GM10248 (cell line): ENCODE data around the gene GABBR2.

Experiments
- CTCF ChIA-PET: fragments of 300-600 bp; sonication (Branson Sonifier 250); formaldehyde crosslinking; extraction: SDS; loops from one replicate; lab custom pipeline; 2021; ENCODE audit warnings: antibody characterized with exemption; lab: Yijun Ruan, JAX
- POLR2A ChIA-PET: fragments of 350-650 bp; sonication (Branson Sonifier 250); formaldehyde crosslinking; extraction: SDS; loops from one replicate; lab custom pipeline; 2020; ENCODE audit warnings: antibody characterized with exemption; lab: Yijun Ruan, JAX
- DNase-seq: peaks from one replicate; pipeline ENCODE4 v3.0.0; 2012; ENCODE audit errors: extremely low spot score
- TF ChIP-seq, protein P1 (sequence below): IDR thresholded peaks from 2 replicates; pipeline ENCODE4 v1.5.1; 2012; ENCODE audit warnings: mild to moderate bottlenecking, low read depth; ENCODE audit errors: extremely low read depth, missing control alignments, control extremely low read depth

Gene GABBR2

DNA sequence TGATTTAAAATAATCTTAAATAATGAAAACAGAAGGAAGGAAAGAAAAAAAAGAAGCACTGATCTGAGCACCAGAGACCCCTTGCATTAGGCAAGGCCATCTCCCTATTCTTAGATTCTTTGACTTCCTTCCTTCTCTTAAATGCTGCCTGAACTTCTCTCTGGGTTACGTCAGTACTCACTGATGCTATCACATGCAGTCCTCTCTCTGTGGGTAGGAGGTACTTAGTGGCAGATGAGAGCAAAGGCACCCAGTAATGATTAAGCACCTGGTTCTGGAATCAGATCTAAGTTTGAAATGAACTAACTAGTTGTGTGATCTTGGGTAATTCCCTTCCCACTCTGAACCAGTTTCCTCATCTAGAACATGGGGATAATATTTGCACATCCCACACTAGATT is 343.0 kb downstream of the GABBR2 start:
- POLR2A ChIA-PET: no interaction called here
- DNase-seq: peak; percentile 1
- TF ChIP-seq, protein P1, sequence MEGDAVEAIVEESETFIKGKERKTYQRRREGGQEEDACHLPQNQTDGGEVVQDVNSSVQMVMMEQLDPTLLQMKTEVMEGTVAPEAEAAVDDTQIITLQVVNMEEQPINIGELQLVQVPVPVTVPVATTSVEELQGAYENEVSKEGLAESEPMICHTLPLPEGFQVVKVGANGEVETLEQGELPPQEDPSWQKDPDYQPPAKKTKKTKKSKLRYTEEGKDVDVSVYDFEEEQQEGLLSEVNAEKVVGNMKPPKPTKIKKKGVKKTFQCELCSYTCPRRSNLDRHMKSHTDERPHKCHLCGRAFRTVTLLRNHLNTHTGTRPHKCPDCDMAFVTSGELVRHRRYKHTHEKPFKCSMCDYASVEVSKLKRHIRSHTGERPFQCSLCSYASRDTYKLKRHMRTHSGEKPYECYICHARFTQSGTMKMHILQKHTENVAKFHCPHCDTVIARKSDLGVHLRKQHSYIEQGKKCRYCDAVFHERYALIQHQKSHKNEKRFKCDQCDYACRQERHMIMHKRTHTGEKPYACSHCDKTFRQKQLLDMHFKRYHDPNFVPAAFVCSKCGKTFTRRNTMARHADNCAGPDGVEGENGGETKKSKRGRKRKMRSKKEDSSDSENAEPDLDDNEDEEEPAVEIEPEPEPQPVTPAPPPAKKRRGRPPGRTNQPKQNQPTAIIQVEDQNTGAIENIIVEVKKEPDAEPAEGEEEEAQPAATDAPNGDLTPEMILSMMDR: no peak
- CTCF ChIA-PET: interaction anchor here (1.2 to 2.0 kb wide), 2 partner anchors 11 to 20 kb away, joined by 3 to 4 read pairs; no protein-coding TSS in a partner anchor

DNA sequence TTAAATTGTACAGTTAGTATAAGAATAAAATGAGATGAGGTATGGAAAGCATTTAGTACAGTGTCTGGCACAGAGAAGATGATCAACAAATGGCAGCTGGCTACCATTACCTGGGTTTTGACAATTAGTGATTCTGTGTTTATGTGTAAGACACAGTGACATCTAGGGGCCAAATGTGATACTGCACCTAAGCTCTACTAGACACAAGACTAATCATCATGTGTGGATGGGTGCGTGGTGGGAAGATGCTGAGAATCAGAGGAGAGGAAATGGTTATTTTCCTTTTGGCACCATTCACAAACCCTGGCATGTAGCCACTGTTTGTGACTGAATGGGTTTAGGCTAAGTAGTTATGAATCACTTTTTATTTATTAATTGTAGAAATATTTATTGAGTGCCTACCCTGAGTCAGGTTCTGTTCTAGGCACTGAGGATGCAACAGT is 343.5 kb downstream of the GABBR2 start:
- ChIA-PET POLR2A (no interaction called here), CTCF (interaction anchor here (0.7 to 2.0 kb wide), 4 partner anchors 8 to 21 kb away, joined by 3 to 5 read pairs (median 4); no protein-coding TSS in a partner anchor)
- DNase-seq: peak; percentile 11
- TF ChIP-seq, protein P1: peak; percentile 17

DNA sequence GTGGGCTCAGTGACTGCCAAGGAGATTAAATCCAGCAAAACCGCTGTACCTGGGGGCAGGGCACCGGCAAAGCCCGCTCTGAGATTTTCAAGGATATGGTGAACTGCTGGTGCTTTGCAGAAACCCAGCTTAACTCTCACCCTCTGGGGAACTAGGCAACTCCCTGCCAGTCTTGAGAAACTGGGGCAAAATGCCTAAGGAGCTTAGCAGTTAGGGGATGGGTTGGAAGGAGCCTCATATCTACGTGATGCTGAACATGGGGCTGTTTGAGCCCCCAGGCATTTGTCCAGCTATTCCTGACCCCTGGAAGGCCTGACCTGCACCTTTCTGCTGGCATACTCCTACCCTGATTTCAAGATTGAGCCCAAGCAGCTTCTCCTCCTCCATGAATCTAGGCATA is 344.6 kb downstream of the GABBR2 start:
- ChIA-PET POLR2A (no interaction called here), CTCF (interaction anchor here (0.8 to 2.0 kb wide), 4 partner anchors 12 to 21 kb away, joined by 3 to 5 read pairs (median 4); no protein-coding TSS in a partner anchor)
- TF ChIP-seq, protein P1: no peak
- DNase-seq: peak; percentile 0

DNA sequence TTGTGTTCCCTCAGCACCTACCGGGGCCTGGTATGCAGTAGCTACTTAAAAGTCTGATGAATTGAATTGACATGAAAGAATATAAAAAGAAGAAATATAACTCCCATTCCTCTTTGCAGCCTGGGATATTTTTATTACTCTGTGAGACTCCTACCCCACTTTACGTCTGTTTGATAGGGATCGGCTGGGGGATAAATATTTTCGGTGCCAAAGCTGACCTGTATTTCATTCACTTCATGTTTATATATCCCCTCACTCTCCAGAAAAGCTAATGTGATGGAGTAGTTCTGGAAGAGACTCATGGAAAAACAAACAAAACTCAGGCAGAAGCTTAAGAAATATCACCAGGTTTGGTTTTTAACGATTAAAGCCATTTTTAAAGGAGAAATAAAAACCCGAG is 345.1 kb downstream of the GABBR2 start:
- POLR2A ChIA-PET: no interaction called here
- CTCF ChIA-PET: interaction anchor here (0.8 to 2.0 kb wide), 5 partner anchors 12 to 412 kb away, joined by 3 to 5 read pairs (median 4); no protein-coding TSS in a partner anchor
- peak; percentile 0 for DNase-seq
- TF ChIP-seq, protein P1: no peak

DNA sequence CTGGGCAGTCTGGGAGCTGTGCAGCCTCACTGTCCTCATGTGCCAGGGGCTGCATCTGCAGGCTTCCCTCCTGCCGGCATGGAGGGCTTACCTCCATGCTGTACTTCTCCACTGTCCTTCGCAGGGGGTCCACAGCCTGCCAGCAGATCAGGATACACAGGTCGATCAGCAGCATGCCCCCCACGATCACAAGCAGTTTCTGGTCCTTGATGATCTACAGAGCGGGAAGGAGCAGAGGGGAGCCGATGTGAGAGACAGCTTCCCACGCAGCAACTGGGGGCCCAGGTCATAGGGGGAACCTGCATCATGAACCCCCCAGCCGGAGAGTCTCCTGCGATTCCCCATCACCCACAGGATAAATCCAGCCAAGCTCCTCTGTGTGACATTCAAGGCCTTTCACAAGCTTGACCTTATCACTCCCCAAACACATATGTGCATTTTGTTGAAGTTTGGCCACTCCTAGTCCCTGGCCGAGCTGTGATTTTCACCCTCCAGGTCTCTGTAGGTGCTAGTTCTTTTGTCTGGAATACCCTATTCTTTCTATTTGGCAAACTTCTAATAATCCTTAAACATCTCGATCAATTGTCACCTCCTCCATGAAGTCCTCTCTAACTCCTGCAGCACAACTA is 346.0 kb downstream of the GABBR2 start:
- DNase-seq: peak; percentile 1
- POLR2A ChIA-PET: no interaction called here
- TF ChIP-seq, protein P1: no peak
- CTCF ChIA-PET: interaction anchor here (0.6 to 1.5 kb wide), 2 partner anchors 9 to 413 kb away, joined by 3 to 4 read pairs; no protein-coding TSS in a partner anchor

DNA sequence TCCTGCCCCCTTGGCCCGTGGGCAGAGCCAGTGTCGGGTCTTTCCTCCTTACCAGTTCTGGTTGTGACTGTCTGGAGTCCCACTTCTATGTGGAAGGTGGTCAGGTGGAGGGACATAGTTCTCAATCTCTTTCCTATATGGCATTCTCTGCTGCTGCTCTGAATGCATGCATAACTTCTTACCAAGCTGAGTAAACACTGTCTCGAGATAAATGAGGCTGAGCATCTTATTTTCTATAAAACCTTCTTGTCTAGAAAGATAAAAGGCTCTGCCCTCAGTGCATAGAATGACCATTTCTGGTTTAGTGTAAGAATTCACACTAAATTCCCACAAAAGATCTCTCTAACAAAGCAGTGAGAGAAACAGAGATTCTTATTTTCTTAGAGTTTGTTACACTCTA is 347.1 kb downstream of the GABBR2 start:
- POLR2A ChIA-PET: no interaction called here
- TF ChIP-seq, protein P1: no peak
- peak; percentile 2 for DNase-seq
- CTCF ChIA-PET: interaction anchor here (1.5 kb wide), 1 partner anchor 15 kb away, joined by 3 read pairs; no protein-coding TSS in a partner anchor
